Measurements from ENCODE around the gene SPDYC. TPM values are rescaled to one million over a fixed set of nuclear protein-coding genes. Genes with fewer than 3 reads are reported as not detected.

The SPDYC gene
- total and polyA plus RNA-seq, 2 experiments from 2014 or later: not detected

- 69% methylated on average over 23 of the region's 26 CpGs for WGBS (ENCODE audit: low lambda C conversion rate, missing lambda C conversion rate)
- Histone ChIP-seq H3K4me3 (no peak overlapping the region), H3K27me3 (no peaks in the 10 kb centered on the region), H3K4me1 (ENCODE audit: insufficient read depth) (peaks cover 7% of the 10 kb centered on the region), H3K9me3 (ENCODE audit: low read depth) (no peaks in the 10 kb centered on the region), H4K20me1 (ENCODE audit: insufficient read depth, poor library complexity, severe bottlenecking) (no peaks in the 10 kb centered on the region), H3K9me2 (replicated peaks; ENCODE audit: insufficient read depth) (no peaks in the 10 kb centered on the region), H3K27ac (no peak overlapping the region), H3K4me2 (no peak overlapping the region), H2AFZ (no peak overlapping the region), H3K79me2 (no peaks in the 10 kb centered on the region), H3K36me3 (replicated peaks; ENCODE audit: insufficient read depth, low read depth) (no peaks in the 10 kb centered on the region)
- DNase-seq (ENCODE audit: low spot score): no peak
- TF ChIP-seq CTCF (IDR thresholded peaks at IDR 0.05; ENCODE audit: poor library complexity): no peak
- no peak for TF ChIP-seq EZH2 (IDR thresholded peaks at IDR 0.05; ENCODE audit: borderline replicate concordance)
- no peak for TF ChIP-seq EZH2phosphoT487 (IDR thresholded peaks at IDR 0.05; ENCODE audit: low read depth, severe bottlenecking, unreplicated experiment)
Measured at GRCh38 chr11:65213322-65214211, 43.5 kb downstream of the SPDYC start.

DNA sequence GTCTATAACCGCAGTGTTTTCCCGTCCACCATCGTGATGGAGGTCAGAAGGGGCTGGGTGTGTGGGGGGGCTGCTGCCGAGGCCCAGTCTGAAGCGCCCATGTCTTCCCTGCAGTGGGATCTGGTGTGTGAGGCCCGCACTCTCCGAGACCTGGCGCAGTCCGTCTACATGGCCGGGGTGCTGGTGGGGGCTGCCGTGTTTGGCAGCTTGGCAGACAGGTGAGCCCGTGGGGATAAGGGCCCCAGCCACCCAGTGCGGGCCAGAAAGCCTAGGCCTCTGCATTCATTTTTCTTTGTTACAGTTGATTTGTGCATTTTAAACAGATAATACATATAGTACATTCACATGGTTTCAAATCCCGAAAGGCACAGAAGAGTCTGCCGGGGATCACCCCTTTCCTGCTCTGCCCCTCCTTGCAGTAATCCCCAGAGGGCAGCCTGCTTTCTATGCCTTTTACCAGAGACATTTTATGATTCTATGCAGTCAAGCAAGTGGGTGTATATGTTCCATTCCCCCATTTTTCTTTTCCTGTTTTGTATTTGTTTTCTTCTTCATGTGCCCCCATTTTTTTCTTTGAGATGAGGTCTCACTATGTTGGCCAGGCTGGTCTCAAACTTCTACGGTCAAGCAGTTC lies 44.3 kb downstream of the SPDYC start:
- Histone ChIP-seq H3K4me3 (no peak overlapping the region), H3K4me1 (ENCODE audit: insufficient read depth) (peaks cover 7% of the 10 kb centered on the region), H3K4me2 (no peak overlapping the region), H2AFZ (no peak overlapping the region), H3K27ac (no peak overlapping the region), H3K36me3 (replicated peaks; ENCODE audit: insufficient read depth, low read depth) (no peaks in the 10 kb centered on the region), H3K9me2 (replicated peaks; ENCODE audit: insufficient read depth) (no peaks in the 10 kb centered on the region), H4K20me1 (ENCODE audit: insufficient read depth, poor library complexity, severe bottlenecking) (no peaks in the 10 kb centered on the region), H3K9me3 (ENCODE audit: low read depth) (no peaks in the 10 kb centered on the region), H3K79me2 (no peaks in the 10 kb centered on the region), H3K27me3 (no peaks in the 10 kb centered on the region)
- TF ChIP-seq EZH2phosphoT487 (IDR thresholded peaks at IDR 0.05; ENCODE audit: low read depth, severe bottlenecking, unreplicated experiment) (no peak), EZH2 (IDR thresholded peaks at IDR 0.05; ENCODE audit: borderline replicate concordance) (no peak), CTCF (IDR thresholded peaks at IDR 0.05; ENCODE audit: poor library complexity) (no peak)
- no peak for DNase-seq (ENCODE audit: low spot score)
- WGBS (ENCODE audit: low lambda C conversion rate, missing lambda C conversion rate): 81% methylated on average over 16 of the region's 16 CpGs

GRCh38 chr11:65215441-65216076 lies 45.5 kb downstream of the SPDYC start:
- TF ChIP-seq EZH2 (IDR thresholded peaks at IDR 0.05; ENCODE audit: borderline replicate concordance) (no peak), CTCF (IDR thresholded peaks at IDR 0.05; ENCODE audit: poor library complexity) (no peak), EZH2phosphoT487 (IDR thresholded peaks at IDR 0.05; ENCODE audit: low read depth, severe bottlenecking, unreplicated experiment) (no peak)
- Histone ChIP-seq H3K27me3 (no peaks in the 10 kb centered on the region), H3K79me2 (no peaks in the 10 kb centered on the region), H3K9me2 (replicated peaks; ENCODE audit: insufficient read depth) (no peaks in the 10 kb centered on the region), H3K4me3 (no peak overlapping the region), H4K20me1 (ENCODE audit: insufficient read depth, poor library complexity, severe bottlenecking) (no peaks in the 10 kb centered on the region), H3K4me2 (no peak overlapping the region), H3K9me3 (ENCODE audit: low read depth) (no peaks in the 10 kb centered on the region), H3K27ac (no peak overlapping the region), H3K36me3 (replicated peaks; ENCODE audit: insufficient read depth, low read depth) (no peaks in the 10 kb centered on the region), H3K4me1 (ENCODE audit: insufficient read depth) (peaks cover 7% of the 10 kb centered on the region), H2AFZ (no peak overlapping the region)
- WGBS (ENCODE audit: low lambda C conversion rate, missing lambda C conversion rate): 88% methylated on average over 21 of the region's 24 CpGs
- no peak for DNase-seq (ENCODE audit: low spot score)

Data from hepatocyte (in vitro differentiated cells).